HL-60 (cell line): ENCODE results near the gene TMEM255B.

Source experiments
- GABPA ChIP-seq: IDR thresholded peaks from 2 replicates; pipeline ENCODE4 v1.6.1; 2012; ENCODE audit warnings: low read depth
- POLR2AphosphoS5 ChIP-seq: IDR thresholded peaks from 2 replicates; pipeline ENCODE4 v1.6.1; 2012; ENCODE audit warnings: low read depth
- TF ChIP-seq, protein P1 (sequence below): IDR thresholded peaks from one replicate; pipeline ENCODE4 v1.5.1; 2011; ENCODE audit warnings: low read length, control low read depth, inconsistent platforms; ENCODE audit not compliant: insufficient read depth
- TF ChIP-seq, protein P2 (sequence below): IDR thresholded peaks from 2 replicates; pipeline ENCODE4 v1.6.1; 2012; ENCODE audit warnings: low read depth; ENCODE audit not compliant: insufficient replicate concordance

DNA sequence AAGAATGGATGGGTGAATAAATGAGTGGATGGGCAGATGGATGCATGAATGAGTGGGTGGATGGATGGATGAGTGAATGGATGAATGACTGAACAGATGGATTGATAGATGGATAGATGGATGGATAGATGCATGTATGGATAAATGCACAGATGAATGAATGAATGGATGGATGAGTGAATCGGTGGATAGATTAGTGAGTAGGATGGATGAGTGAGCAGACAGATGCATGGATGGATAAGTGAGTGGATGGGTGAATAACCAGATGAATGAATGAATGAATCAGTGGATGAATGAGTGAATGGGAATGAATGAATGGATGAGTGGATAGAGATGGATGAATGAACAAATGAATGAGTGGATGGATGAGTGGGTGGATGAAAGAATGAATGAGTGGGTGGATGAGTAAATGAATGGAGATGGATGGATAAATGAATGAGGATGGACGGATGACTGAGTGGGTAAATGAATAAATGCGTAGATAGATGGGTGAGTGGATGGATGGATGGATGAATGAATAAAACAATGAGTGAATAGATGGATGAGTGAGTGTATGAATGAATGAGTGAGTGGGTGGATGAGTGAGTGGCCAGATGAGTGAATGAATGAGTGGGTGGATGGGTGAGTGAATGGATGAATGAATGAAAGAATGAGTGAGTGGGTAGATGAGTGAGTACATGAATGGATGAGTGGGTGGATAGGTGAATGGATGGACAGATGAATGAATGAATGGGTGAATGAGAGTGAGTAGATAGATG lies 91.9 kb downstream of the TMEM255B start:
- TF ChIP-seq, protein P1, sequence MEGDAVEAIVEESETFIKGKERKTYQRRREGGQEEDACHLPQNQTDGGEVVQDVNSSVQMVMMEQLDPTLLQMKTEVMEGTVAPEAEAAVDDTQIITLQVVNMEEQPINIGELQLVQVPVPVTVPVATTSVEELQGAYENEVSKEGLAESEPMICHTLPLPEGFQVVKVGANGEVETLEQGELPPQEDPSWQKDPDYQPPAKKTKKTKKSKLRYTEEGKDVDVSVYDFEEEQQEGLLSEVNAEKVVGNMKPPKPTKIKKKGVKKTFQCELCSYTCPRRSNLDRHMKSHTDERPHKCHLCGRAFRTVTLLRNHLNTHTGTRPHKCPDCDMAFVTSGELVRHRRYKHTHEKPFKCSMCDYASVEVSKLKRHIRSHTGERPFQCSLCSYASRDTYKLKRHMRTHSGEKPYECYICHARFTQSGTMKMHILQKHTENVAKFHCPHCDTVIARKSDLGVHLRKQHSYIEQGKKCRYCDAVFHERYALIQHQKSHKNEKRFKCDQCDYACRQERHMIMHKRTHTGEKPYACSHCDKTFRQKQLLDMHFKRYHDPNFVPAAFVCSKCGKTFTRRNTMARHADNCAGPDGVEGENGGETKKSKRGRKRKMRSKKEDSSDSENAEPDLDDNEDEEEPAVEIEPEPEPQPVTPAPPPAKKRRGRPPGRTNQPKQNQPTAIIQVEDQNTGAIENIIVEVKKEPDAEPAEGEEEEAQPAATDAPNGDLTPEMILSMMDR: no peak
- TF ChIP-seq POLR2AphosphoS5: no peak
- TF ChIP-seq, protein P2, sequence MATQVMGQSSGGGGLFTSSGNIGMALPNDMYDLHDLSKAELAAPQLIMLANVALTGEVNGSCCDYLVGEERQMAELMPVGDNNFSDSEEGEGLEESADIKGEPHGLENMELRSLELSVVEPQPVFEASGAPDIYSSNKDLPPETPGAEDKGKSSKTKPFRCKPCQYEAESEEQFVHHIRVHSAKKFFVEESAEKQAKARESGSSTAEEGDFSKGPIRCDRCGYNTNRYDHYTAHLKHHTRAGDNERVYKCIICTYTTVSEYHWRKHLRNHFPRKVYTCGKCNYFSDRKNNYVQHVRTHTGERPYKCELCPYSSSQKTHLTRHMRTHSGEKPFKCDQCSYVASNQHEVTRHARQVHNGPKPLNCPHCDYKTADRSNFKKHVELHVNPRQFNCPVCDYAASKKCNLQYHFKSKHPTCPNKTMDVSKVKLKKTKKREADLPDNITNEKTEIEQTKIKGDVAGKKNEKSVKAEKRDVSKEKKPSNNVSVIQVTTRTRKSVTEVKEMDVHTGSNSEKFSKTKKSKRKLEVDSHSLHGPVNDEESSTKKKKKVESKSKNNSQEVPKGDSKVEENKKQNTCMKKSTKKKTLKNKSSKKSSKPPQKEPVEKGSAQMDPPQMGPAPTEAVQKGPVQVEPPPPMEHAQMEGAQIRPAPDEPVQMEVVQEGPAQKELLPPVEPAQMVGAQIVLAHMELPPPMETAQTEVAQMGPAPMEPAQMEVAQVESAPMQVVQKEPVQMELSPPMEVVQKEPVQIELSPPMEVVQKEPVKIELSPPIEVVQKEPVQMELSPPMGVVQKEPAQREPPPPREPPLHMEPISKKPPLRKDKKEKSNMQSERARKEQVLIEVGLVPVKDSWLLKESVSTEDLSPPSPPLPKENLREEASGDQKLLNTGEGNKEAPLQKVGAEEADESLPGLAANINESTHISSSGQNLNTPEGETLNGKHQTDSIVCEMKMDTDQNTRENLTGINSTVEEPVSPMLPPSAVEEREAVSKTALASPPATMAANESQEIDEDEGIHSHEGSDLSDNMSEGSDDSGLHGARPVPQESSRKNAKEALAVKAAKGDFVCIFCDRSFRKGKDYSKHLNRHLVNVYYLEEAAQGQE: no peak
- TF ChIP-seq GABPA: no peak
